ENCODE data around the gene KRTAP4-8.

Gene KRTAP4-8

GRCh38 chr17:41052566-41052965 lies 45.4 kb downstream of the KRTAP4-8 start:
- H4K20me1 ChIP-seq (ENCODE audit: insufficient read depth, low read length) = no peaks in the 10 kb centered on the region
- ATAC-seq (ENCODE audit: insufficient read depth, low read depth) (no peak), DNase-seq (no peak)
- no peak overlapping the region for H2AFZ ChIP-seq (ENCODE audit: low read depth, low read length)
- TF ChIP-seq, protein P1, sequence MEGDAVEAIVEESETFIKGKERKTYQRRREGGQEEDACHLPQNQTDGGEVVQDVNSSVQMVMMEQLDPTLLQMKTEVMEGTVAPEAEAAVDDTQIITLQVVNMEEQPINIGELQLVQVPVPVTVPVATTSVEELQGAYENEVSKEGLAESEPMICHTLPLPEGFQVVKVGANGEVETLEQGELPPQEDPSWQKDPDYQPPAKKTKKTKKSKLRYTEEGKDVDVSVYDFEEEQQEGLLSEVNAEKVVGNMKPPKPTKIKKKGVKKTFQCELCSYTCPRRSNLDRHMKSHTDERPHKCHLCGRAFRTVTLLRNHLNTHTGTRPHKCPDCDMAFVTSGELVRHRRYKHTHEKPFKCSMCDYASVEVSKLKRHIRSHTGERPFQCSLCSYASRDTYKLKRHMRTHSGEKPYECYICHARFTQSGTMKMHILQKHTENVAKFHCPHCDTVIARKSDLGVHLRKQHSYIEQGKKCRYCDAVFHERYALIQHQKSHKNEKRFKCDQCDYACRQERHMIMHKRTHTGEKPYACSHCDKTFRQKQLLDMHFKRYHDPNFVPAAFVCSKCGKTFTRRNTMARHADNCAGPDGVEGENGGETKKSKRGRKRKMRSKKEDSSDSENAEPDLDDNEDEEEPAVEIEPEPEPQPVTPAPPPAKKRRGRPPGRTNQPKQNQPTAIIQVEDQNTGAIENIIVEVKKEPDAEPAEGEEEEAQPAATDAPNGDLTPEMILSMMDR (IDR thresholded peaks at IDR 0.05; ENCODE audit: borderline replicate concordance, extremely low read depth, low read length, poor library complexity, severe bottlenecking) = no peak
- no peak for TF ChIP-seq EZH2 (IDR thresholded peaks at IDR 0.05; ENCODE audit: borderline replicate concordance, low read depth, low read length, severe bottlenecking)
- no peak overlapping the region for H3K4me3 ChIP-seq (ENCODE audit: low read depth in 1 of 2, low read length in 2 of 2)
- H3K27ac ChIP-seq (ENCODE audit: low read length) = no peak overlapping the region
- no peaks in the 10 kb centered on the region for H3K36me3 ChIP-seq (ENCODE audit: insufficient read depth, low read length)
- H3K4me2 ChIP-seq (ENCODE audit: insufficient read depth, low read length) = no peak overlapping the region
- peaks cover 10% of the 10 kb centered on the region for H3K27me3 ChIP-seq (ENCODE audit: insufficient read depth, low read length, poor library complexity)
- H3K79me2 ChIP-seq (ENCODE audit: insufficient read depth, low read length) = no peaks in the 10 kb centered on the region
- H3K9ac ChIP-seq (ENCODE audit: low read depth, low read length) = no peak overlapping the region
- H3K4me1 ChIP-seq (ENCODE audit: insufficient read depth, low read length) = no peaks in the 10 kb centered on the region
- no peaks in the 10 kb centered on the region for H3K9me3 ChIP-seq (ENCODE audit: insufficient read depth, low read length, severe bottlenecking)

DNA sequence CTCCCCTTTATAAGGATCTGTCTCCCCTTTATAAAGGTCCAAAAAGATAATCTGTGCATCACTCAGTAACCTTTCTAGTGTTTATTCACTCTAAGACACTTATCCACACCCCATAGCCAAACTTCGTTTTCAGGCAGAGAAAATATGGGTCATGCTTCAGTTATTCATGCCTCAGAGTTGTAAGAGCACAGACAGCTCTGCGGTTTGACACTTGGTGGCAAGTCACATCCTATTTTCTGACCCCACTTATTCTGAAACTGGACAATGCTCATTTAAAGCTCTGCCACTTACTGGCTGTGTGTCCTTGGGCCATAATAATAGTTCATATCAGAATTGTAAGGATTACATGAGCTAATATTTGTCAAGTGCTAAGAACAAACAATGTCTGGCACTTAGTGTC lies 48.8 kb downstream of the KRTAP4-8 start:
- Histone ChIP-seq H2AFZ (ENCODE audit: low read depth, low read length) (no peak overlapping the region), H3K9ac (ENCODE audit: low read depth, low read length) (no peak overlapping the region), H3K4me1 (ENCODE audit: insufficient read depth, low read length) (no peaks in the 10 kb centered on the region), H3K9me3 (ENCODE audit: insufficient read depth, low read length, severe bottlenecking) (no peaks in the 10 kb centered on the region), H4K20me1 (ENCODE audit: insufficient read depth, low read length) (no peaks in the 10 kb centered on the region), H3K4me2 (ENCODE audit: insufficient read depth, low read length) (no peak overlapping the region), H3K27me3 (ENCODE audit: insufficient read depth, low read length, poor library complexity) (peaks cover 9% of the 10 kb centered on the region), H3K79me2 (ENCODE audit: insufficient read depth, low read length) (no peaks in the 10 kb centered on the region), H3K27ac (ENCODE audit: low read length) (no peak overlapping the region), H3K4me3 (ENCODE audit: low read depth in 1 of 2, low read length in 2 of 2) (no peak overlapping the region), H3K36me3 (ENCODE audit: insufficient read depth, low read length) (no peaks in the 10 kb centered on the region)
- TF ChIP-seq EZH2 (IDR thresholded peaks at IDR 0.05; ENCODE audit: borderline replicate concordance, low read depth, low read length, severe bottlenecking) = no peak
- TF ChIP-seq, protein P1 (IDR thresholded peaks at IDR 0.05; ENCODE audit: borderline replicate concordance, extremely low read depth, low read length, poor library complexity, severe bottlenecking) = no peak
- DNase-seq = no peak
- no peak for ATAC-seq (ENCODE audit: insufficient read depth, low read depth)

- no peak overlapping the region for H3K27ac ChIP-seq (ENCODE audit: low read length)
- TF ChIP-seq, protein P1 (IDR thresholded peaks at IDR 0.05; ENCODE audit: borderline replicate concordance, extremely low read depth, low read length, poor library complexity, severe bottlenecking) = no peak
- no peak for TF ChIP-seq EZH2 (IDR thresholded peaks at IDR 0.05; ENCODE audit: borderline replicate concordance, low read depth, low read length, severe bottlenecking)
- DNase-seq (no peak), ATAC-seq (ENCODE audit: insufficient read depth, low read depth) (no peak)
- H3K4me2 ChIP-seq (ENCODE audit: insufficient read depth, low read length) = no peak overlapping the region
- no peak overlapping the region for H3K4me3 ChIP-seq (ENCODE audit: low read depth in 1 of 2, low read length in 2 of 2)
- no peak overlapping the region for H2AFZ ChIP-seq (ENCODE audit: low read depth, low read length)
- no peaks in the 10 kb centered on the region for H3K4me1 ChIP-seq (ENCODE audit: insufficient read depth, low read length)
- no peaks in the 10 kb centered on the region for H3K79me2 ChIP-seq (ENCODE audit: insufficient read depth, low read length)
- no peaks in the 10 kb centered on the region for H3K36me3 ChIP-seq (ENCODE audit: insufficient read depth, low read length)
- no peak overlapping the region for H3K9ac ChIP-seq (ENCODE audit: low read depth, low read length)
- peaks cover 7% of the 10 kb centered on the region for H3K27me3 ChIP-seq (ENCODE audit: insufficient read depth, low read length, poor library complexity)
- H3K9me3 ChIP-seq (ENCODE audit: insufficient read depth, low read length, severe bottlenecking) = no peaks in the 10 kb centered on the region
- H4K20me1 ChIP-seq (ENCODE audit: insufficient read depth, low read length) = no peaks in the 10 kb centered on the region
Measured at GRCh38 chr17:41048441-41048840, 49.5 kb downstream of the KRTAP4-8 start.
